ENCODE results near the gene ANKRD9. TPM values are rescaled to one million over a fixed set of nuclear protein-coding genes. Genes with fewer than 3 reads are reported as not detected.
A peak's percentile ranks its signal among the peaks of the same experiment; 100 is the strongest.

Gene ANKRD9
- total RNA-seq, 1 donor, result 15.6 TPM

GRCh38 chr14:102532204-102532658 is 22.7 kb upstream of the ANKRD9 start:
- peak overlapping the region; percentile 51 for H2AFZ ChIP-seq (ENCODE audit: low read length)
- H3K36me3 ChIP-seq (ENCODE audit: insufficient read depth, low read length), result no peaks in the 10 kb centered on the region
- peaks cover 3% of the 10 kb centered on the region for H3K4me1 ChIP-seq (ENCODE audit: insufficient read depth, low read length)
- DNase-seq (ENCODE audit: insufficient read length, low spot score, missing footprints), result peak; percentile 30
- H3K4me3 ChIP-seq (ENCODE audit: insufficient read depth, low read length), result no peak overlapping the region
- H3K27me3 ChIP-seq (ENCODE audit: insufficient read depth, low read length), result no peaks in the 10 kb centered on the region
- H4K20me1 ChIP-seq (ENCODE audit: insufficient read depth, low read length), result no peaks in the 10 kb centered on the region
- H3K27ac ChIP-seq (ENCODE audit: low read depth, low read length), result no peak overlapping the region
- H3K9me3 ChIP-seq (ENCODE audit: low read depth, low read length), result no peaks in the 10 kb centered on the region
- TF ChIP-seq CTCF (IDR thresholded peaks at IDR 0.05; ENCODE audit: extremely low read depth, low read depth, low read length), result no peak
- H3K79me2 ChIP-seq (ENCODE audit: insufficient read depth, low read length), result no peaks in the 10 kb centered on the region
- H3K4me2 ChIP-seq (ENCODE audit: insufficient read depth, low read length), result no peak overlapping the region

DNA sequence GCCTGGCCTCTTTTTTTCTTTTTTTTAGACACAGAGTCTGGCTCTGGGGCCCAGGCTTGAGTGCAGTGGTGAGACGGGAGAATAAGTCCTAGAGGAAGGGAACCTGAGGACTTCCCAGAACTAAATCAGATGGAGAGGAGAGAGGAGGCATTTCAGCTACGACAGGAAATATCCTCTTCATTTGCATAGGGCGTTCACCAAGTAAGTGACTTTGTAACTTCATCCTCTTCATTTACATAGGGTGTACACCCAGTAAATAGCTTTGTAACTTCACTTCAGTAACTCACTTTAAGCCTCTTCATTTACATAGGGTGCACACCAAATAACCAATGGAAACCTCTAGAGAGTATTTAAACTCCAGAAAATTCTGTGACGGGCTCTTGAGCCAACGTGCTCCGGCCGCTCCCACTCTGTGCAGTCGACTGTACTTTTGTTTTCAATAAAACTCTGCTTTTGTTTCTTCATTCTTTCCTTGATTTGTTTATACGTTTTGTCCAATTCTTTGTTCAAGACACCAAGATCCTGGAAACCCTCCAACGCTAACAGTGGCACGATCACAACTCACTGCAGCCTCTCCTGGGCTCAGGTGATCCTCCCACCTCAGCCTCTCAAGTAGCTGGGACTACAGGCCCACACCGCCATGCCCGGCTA is 21.4 kb upstream of the ANKRD9 start:
- no peak for TF ChIP-seq CTCF (IDR thresholded peaks at IDR 0.05; ENCODE audit: extremely low read depth, low read depth, low read length)
- H3K9me3 ChIP-seq (ENCODE audit: low read depth, low read length), result no peaks in the 10 kb centered on the region
- no peaks in the 10 kb centered on the region for H4K20me1 ChIP-seq (ENCODE audit: insufficient read depth, low read length)
- H2AFZ ChIP-seq (ENCODE audit: low read length), result no peak overlapping the region
- no peaks in the 10 kb centered on the region for H3K27me3 ChIP-seq (ENCODE audit: insufficient read depth, low read length)
- no peak overlapping the region for H3K4me3 ChIP-seq (ENCODE audit: insufficient read depth, low read length)
- no peak overlapping the region for H3K27ac ChIP-seq (ENCODE audit: low read depth, low read length)
- no peaks in the 10 kb centered on the region for H3K36me3 ChIP-seq (ENCODE audit: insufficient read depth, low read length)
- DNase-seq (ENCODE audit: insufficient read length, low spot score, missing footprints), result no peak
- no peak overlapping the region for H3K4me2 ChIP-seq (ENCODE audit: insufficient read depth, low read length)
- H3K79me2 ChIP-seq (ENCODE audit: insufficient read depth, low read length), result no peaks in the 10 kb centered on the region
- H3K4me1 ChIP-seq (ENCODE audit: insufficient read depth, low read length), result peaks cover 4% of the 10 kb centered on the region

- H3K36me3 ChIP-seq (ENCODE audit: insufficient read depth, low read length), result no peaks in the 10 kb centered on the region
- no peak overlapping the region for H3K4me2 ChIP-seq (ENCODE audit: insufficient read depth, low read length)
- no peak for TF ChIP-seq CTCF (IDR thresholded peaks at IDR 0.05; ENCODE audit: extremely low read depth, low read depth, low read length)
- DNase-seq (ENCODE audit: insufficient read length, low spot score, missing footprints), result peak; percentile 48
- no peak overlapping the region for H2AFZ ChIP-seq (ENCODE audit: low read length)
- no peak overlapping the region for H3K27ac ChIP-seq (ENCODE audit: low read depth, low read length)
- no peaks in the 10 kb centered on the region for H3K9me3 ChIP-seq (ENCODE audit: low read depth, low read length)
- no peaks in the 10 kb centered on the region for H4K20me1 ChIP-seq (ENCODE audit: insufficient read depth, low read length)
- H3K27me3 ChIP-seq (ENCODE audit: insufficient read depth, low read length), result no peaks in the 10 kb centered on the region
- peaks cover 10% of the 10 kb centered on the region for H3K4me1 ChIP-seq (ENCODE audit: insufficient read depth, low read length)
- no peak overlapping the region for H3K4me3 ChIP-seq (ENCODE audit: insufficient read depth, low read length)
- no peaks in the 10 kb centered on the region for H3K79me2 ChIP-seq (ENCODE audit: insufficient read depth, low read length)
Measured at GRCh38 chr14:102528431-102529170, 19.0 kb upstream of the ANKRD9 start.

DNA sequence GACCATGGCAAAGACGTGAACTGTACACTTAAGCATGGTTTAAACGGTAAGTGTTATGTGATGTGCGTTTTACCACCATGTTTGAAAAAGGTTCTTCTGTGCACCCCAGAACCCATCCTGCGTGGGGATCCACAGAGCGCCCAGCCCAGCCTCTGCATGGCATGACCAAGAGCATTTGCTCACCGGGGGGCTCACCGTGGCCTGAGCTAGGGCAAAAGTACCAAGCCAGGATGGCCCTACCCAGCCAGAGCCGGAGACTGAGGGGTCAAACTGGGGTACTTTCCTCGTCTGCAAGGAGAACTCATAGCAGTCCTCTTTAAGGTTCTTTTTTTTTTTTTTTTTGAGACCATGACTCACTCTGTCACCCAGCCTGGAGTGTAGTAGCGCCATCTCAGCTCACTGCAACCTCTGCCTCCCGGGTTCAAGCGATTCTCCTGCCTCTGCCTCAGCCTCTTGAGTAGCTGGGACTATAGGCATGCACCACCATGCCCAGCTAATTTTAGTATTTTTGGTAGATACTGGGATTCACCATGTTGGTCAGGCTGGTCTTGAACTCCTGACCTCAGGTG is 16.4 kb upstream of the ANKRD9 start:
- no peaks in the 10 kb centered on the region for H4K20me1 ChIP-seq (ENCODE audit: insufficient read depth, low read length)
- no peak for TF ChIP-seq CTCF (IDR thresholded peaks at IDR 0.05; ENCODE audit: extremely low read depth, low read depth, low read length)
- no peak overlapping the region for H3K27ac ChIP-seq (ENCODE audit: low read depth, low read length)
- H3K9me3 ChIP-seq (ENCODE audit: low read depth, low read length), result no peaks in the 10 kb centered on the region
- no peaks in the 10 kb centered on the region for H3K79me2 ChIP-seq (ENCODE audit: insufficient read depth, low read length)
- peaks cover 10% of the 10 kb centered on the region for H3K4me1 ChIP-seq (ENCODE audit: insufficient read depth, low read length)
- DNase-seq (ENCODE audit: insufficient read length, low spot score, missing footprints), result no peak
- peak overlapping the region; percentile 99 for H2AFZ ChIP-seq (ENCODE audit: low read length)
- peak overlapping the region; percentile 90 for H3K4me3 ChIP-seq (ENCODE audit: insufficient read depth, low read length)
- H3K4me2 ChIP-seq (ENCODE audit: insufficient read depth, low read length), result peak overlapping the region; percentile 100
- H3K36me3 ChIP-seq (ENCODE audit: insufficient read depth, low read length), result no peaks in the 10 kb centered on the region
- no peaks in the 10 kb centered on the region for H3K27me3 ChIP-seq (ENCODE audit: insufficient read depth, low read length)

Data from osteoblast (primary cell).